ENCODE results near the gene CDT1. TPM values are rescaled to one million over a fixed set of nuclear protein-coding genes. Genes with fewer than 3 reads are reported as not detected.
A peak's percentile ranks its signal among the peaks of the same experiment; 100 is the strongest.

CDT1 gene
- total RNA-seq, 1 donor from 2014 or later: 25.3 TPM

GRCh38 chr16:88855736-88856121 is 52.1 kb downstream of the CDT1 start:
- peaks cover 6% of the 10 kb centered on the region for H3K36me3 Mint-ChIP-seq (ENCODE audit: insufficient read depth)
- DNase-seq (ENCODE audit: low spot score, unreplicated experiment): no peak
- H3K9me3 Mint-ChIP-seq (ENCODE audit: low read depth): no peaks in the 10 kb centered on the region
- peak overlapping the region; percentile 73 for H3K4me3 Mint-ChIP-seq (ENCODE audit: low read depth)
- peak overlapping the region; percentile 62 for H3K27ac Mint-ChIP-seq
- TF ChIP-seq CTCF (IDR thresholded peaks at IDR 0.05; ENCODE audit: unreplicated experiment): no peak
- no peaks in the 10 kb centered on the region for H3K27me3 Mint-ChIP-seq
- H3K4me1 Mint-ChIP-seq (ENCODE audit: low read depth): peaks cover 12% of the 10 kb centered on the region

- Mint-ChIP-seq H3K9me3 (ENCODE audit: low read depth) (no peaks in the 10 kb centered on the region), H3K4me3 (ENCODE audit: low read depth) (peak overlapping the region; percentile 95), H3K36me3 (ENCODE audit: insufficient read depth) (peaks cover 4% of the 10 kb centered on the region), H3K4me1 (ENCODE audit: low read depth) (peaks cover 12% of the 10 kb centered on the region), H3K27ac (peak overlapping the region; percentile 62), H3K27me3 (no peaks in the 10 kb centered on the region)
- no peak for DNase-seq (ENCODE audit: low spot score, unreplicated experiment)
- no peak for TF ChIP-seq CTCF (IDR thresholded peaks at IDR 0.05; ENCODE audit: unreplicated experiment)
Observed at GRCh38 chr16:88856122-88856827, 52.7 kb downstream of the CDT1 start.

GRCh38 chr16:88856828-88857727 is 53.5 kb downstream of the CDT1 start, which contains the start of the genes GALNS and TRAPPC2L:
Gene GALNS, minus strand, starts transcription at chr16:88856947. Its CDS starts 70 bp downstream, at chr16:88856877.
Gene TRAPPC2L, plus strand, starts transcription at chr16:88857127. Its CDS starts 24 bp downstream, at chr16:88857151.
- no peaks in the 10 kb centered on the region for H3K27me3 Mint-ChIP-seq
- H3K4me1 Mint-ChIP-seq (ENCODE audit: low read depth): peaks cover 12% of the 10 kb centered on the region
- DNase-seq (ENCODE audit: low spot score, unreplicated experiment): peak; percentile 100
- no peak for TF ChIP-seq CTCF (IDR thresholded peaks at IDR 0.05; ENCODE audit: unreplicated experiment)
- peaks cover 4% of the 10 kb centered on the region for H3K36me3 Mint-ChIP-seq (ENCODE audit: insufficient read depth)
- peak within 1 kb of the TSS; percentile 98 for H3K27ac Mint-ChIP-seq
- no peaks in the 10 kb centered on the region for H3K9me3 Mint-ChIP-seq (ENCODE audit: low read depth)
- H3K4me3 Mint-ChIP-seq (ENCODE audit: low read depth): peak within 1 kb of the TSS; percentile 95

- H3K36me3 Mint-ChIP-seq (ENCODE audit: insufficient read depth): peaks cover 1% of the 10 kb centered on the region
- H3K9me3 Mint-ChIP-seq (ENCODE audit: low read depth): no peaks in the 10 kb centered on the region
- peaks cover 12% of the 10 kb centered on the region for H3K4me1 Mint-ChIP-seq (ENCODE audit: low read depth)
- TF ChIP-seq CTCF (IDR thresholded peaks at IDR 0.05; ENCODE audit: unreplicated experiment): peak; percentile 77
- DNase-seq (ENCODE audit: low spot score, unreplicated experiment): peak; percentile 64
- H3K27me3 Mint-ChIP-seq: no peaks in the 10 kb centered on the region
- peak overlapping the region; percentile 98 for H3K27ac Mint-ChIP-seq
- H3K4me3 Mint-ChIP-seq (ENCODE audit: low read depth): peak overlapping the region; percentile 95
Observed at GRCh38 chr16:88857728-88858339, 54.2 kb downstream of the CDT1 start.

Other genes starting within 250 kb of the CDT1 start
- gene ZC3H18, start 233.4 kb upstream of the CDT1 start, total RNA-seq: 67.5 and 70.7 TPM in 2 replicates
- 0.29 TPM in 2 replicates for gene IL17C, start 165.2 kb upstream of the CDT1 start, total RNA-seq
- gene CYBA, start 152.7 kb upstream of the CDT1 start, total RNA-seq: 111 and 112 TPM in 2 replicates
- 78.1 and 78.5 TPM in 2 replicates for gene MVD, start 140.7 kb upstream of the CDT1 start, total RNA-seq
- 1.2 and 1.9 TPM in 2 replicates for gene SNAI3, start 117.3 kb upstream of the CDT1 start, total RNA-seq
- 19.4 and 21.5 TPM in 2 replicates for gene RNF166, start 97.4 kb upstream of the CDT1 start, total RNA-seq
- 17.2 and 18.2 TPM in 2 replicates for gene CTU2, start 97.3 kb upstream of the CDT1 start, total RNA-seq
- 37.7 and 44.7 TPM in 2 replicates for gene PIEZO1, start 18.6 kb upstream of the CDT1 start, total RNA-seq
- 100 and 115 TPM in 2 replicates for gene APRT, start 8.1 kb downstream of the CDT1 start, total RNA-seq
- 32.7 and 34.6 TPM in 2 replicates for gene GALNS, start 53.2 kb downstream of the CDT1 start, total RNA-seq
- gene TRAPPC2L, start 53.3 kb downstream of the CDT1 start, total RNA-seq: 74.9 and 86.2 TPM in 2 replicates
- 0.46 TPM in 1 of 2 replicates, not detected in the other for gene PABPN1L, start 62.9 kb downstream of the CDT1 start, total RNA-seq
- gene CBFA2T3, start 173.4 kb downstream of the CDT1 start, total RNA-seq: 12.5 and 12.9 TPM in 2 replicates